GM12892 (cell line): ENCODE data around the gene SAMMSON.

Source experiments
- POLR2A ChIP-seq: IDR thresholded peaks from 2 replicates; pipeline ENCODE4 v1.6.1; 2011; ENCODE audit warnings: low read depth, low read length, control low read depth
- POLR2AphosphoS5 ChIP-seq: IDR thresholded peaks from 2 replicates; pipeline ENCODE4 v1.6.1; 2011; ENCODE audit warnings: low read depth, low read length, control low read depth

DNA sequence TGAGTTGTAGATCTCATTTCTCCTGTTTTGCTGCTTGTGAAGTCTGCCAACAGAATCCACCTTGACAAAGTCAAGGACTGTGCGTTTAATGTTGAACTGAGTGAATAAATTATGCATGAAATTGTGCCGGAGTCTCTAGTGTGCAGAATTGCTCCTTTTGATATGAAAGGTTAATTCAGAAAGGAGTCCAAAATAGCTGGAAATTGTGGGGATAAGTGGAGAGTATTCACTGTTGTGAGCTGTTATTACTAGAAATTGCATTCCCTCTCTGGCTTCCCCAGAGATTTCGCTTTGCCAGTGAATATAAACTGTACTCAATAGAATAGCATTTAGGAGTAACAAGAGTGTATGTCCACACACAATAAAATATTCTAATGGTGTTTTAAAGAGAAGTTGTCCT is 43.1 kb downstream of the SAMMSON start:
- TF ChIP-seq POLR2AphosphoS5 (no peak), POLR2A (no peak)
